ENCODE data around the gene F8.
A peak's percentile ranks its signal among the peaks of the same experiment; 100 is the strongest.
"Not testable (repeated sequence)": the region's sequence is repeated elsewhere in the genome, so short reads cannot be mapped to it uniquely, and the experiment has no call there.

The F8 gene

DNA sequence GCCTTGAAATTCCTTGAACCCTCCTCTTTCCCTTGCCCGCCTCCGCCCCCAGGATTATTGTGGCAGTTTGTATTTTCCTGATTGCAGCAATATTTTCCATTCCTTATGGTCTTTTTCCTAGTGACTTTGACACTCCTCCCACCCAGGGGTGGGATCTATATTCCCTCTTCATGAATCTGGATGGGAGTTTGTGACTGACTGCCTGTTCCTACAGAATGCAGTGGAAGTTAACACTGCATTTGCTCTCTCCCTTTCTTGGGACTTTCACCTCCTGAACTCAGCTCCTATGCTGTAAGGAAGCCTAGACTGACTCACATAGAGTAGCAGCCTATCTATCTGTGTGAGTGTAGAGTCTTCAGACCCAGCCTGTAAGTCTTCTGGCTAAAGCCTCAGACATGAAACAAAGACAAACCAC lies 6.4 kb upstream of the F8 start:
- DNase-seq, result no peak

DNA sequence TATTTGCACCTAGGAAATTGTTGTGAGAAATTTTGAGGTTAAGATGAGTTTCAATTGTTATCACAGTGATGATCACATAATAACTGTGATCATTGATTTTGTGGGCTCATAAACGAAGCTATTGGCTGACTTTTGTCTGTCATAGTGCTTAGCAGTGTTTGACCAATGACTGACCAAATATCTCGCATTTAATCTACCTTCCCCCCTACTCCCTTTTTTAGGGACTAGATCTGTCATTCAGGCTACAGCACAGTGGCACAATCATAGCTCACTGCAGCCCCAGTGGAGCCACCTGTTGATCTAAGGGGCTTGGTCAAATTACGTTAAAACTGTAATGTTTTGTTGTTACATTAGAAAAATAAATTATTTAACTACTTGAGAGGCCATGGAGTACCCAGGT lies 5.6 kb upstream of the F8 start:
- DNase-seq, result no peak

DNA sequence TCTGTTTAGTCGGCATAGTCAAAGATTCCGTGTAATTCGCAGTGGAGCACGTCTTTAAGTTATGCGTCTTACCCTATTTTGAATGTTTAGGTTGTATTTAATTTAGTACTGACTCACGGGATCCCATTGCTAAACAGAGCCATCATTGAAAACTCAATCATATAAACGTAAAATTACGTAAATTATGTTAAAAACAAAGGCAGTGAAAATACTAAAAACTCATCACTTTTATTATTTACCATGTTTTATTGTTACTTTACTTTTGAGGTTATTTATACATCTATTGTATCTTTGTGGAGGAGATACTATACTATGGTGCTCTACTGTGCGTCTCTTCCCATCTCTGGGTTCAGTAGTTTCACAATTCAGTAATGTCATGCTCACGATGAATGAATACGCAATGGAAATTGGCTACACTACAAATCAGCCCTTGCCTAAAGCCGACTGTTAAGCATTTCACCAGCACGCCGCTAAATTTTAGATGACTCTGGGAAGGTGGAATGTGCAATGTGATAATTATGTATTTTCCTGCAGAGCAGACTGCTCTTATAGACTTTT lies 5.1 kb upstream of the F8 start:
- no peak for DNase-seq

DNA sequence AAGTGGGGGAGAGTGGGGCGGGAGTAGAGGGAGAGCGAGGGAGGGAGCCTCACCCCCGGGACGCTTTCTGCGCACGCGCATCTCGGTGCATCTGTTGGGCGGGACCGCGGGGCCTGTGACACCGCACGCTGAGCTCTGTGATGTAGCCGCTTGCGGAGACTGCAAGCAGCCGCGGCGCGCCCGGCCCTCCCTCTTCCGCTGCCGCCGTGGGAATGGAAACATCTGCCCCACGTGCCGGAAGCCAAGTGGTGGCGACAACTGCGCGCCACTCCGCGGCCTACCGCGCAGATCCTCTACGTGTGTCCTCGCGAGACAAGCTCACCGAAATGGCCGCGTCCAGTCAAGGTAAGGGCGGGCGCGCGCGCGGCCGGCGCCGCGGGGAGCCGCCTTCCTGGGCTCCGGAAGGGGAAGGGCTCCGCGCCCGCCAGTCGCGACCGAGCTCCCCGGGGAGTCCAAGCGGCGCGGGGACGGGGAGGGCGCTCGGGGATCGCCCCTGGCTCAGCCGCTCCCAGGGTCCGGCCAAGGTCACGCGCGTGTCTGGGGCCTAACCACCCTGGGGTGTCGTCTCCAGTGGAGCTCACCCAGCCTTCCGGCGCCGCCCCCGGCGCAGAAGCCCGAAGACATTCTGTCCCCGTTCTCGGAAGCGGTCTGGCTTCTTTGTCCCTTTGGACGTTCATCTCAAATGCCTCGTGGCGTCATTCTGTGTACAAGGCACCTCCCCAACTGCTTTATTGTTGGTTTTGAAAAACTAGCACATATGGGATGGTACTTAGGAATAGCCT lies 4.4 kb upstream of the F8 start, which contains the start of gene FUNDC2:
Gene FUNDC2 (plus strand): TSS at position 118 of the 782 bp plus-strand sequence. CDS start 95 bp downstream, at position 213.
- DNase-seq, result peak; percentile 88

DNA sequence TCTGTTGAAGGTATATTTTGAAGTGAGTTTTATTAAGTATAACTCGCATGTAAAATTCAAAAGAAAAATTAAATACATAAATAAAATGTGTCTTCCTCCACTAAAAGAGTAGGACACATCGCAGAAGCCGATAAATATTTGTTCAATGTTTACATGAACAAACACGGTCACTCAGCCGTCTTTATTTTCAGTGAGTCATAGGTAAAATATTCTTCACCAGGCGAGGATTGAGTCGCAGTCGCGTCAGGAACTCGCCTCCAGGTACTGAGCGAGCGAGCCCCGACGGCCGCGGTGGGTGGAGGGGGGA lies 3.9 kb upstream of the F8 start:
- DNase-seq, result no peak

DNA sequence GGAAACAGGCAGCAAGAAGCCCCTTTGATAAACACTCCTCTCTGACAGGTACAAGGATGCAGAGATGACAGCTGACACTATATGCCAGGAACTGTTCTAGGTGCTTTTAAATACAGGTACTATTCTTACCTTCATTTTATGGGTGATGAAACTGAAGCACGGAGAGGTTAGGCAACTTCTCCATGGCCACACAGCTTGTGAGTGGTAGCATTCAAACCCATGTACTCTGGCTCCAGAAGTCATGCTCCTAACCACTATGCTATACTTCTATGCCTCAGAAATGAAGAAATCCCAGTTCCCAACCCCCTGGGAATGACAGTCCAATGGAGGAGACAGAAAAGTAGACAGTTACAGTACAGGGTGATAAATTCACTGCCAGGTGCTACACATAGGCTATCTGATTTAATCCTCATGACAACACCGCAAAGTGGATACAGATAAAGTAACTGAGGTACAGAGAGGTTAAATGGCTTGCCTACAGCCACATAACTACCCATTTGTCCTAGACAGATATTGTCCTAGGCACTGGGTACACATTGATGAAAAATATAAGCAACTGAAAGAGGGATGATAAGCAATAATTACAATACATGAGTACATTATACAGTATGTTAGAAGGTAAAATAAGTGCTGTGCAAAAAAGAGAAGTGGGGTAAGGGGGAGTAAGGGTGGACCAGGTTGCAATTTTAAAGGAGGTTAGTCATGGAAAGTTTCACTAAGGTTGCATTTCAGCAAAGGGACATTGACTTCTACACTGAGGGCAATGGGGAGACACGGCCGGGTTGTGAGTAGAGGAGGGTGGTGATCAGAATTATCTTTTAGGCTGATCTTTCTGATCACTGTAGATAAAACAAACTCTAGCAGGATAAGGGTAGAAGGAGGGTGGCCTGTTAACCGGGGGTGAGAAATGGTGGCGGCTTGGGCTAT lies 1.6 kb upstream of the F8 start:
- DNase-seq, result no peak

DNA sequence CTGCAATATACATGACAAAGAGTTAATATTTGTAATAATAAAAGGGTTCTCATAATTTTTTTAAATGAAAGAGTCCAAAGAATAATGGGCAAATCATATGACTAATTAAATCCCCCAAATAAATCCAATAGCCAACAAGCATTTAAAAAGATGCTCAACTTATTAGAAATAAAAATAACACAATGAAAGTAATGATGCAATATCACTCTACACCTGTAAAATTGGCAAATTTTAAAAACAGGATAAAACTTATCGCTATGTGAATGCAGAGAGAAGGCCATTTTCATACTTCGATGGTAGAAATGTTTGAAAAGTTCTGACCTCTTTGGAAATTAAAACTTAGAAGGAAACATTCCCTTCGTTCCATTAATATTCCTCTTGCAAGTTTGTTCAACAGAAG lies 1.9 kb downstream of the F8 start:
- no peak for DNase-seq

DNA sequence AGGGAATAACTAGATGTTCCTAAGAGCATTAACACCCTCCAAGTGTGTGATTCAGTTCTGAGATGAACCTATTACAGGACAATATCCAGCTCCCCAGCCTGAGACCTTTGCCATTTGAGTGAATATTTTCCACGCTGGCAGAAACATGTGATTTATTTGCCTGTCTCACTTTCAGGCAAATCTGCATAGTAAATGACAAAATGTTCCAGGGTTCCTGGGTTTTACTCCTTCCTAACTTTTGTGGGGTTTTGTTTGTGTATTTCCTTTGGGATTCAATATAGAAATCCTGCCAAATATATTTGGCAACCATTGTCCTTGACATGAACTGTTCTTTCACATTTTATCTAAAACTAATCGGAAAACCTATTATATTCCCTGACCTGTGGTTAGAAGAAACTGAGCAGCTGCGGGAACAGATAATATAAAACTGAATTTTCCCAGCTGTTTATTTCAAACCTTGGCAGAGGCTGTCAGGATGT lies 12.5 kb downstream of the F8 start:
- no peak for DNase-seq

DNA sequence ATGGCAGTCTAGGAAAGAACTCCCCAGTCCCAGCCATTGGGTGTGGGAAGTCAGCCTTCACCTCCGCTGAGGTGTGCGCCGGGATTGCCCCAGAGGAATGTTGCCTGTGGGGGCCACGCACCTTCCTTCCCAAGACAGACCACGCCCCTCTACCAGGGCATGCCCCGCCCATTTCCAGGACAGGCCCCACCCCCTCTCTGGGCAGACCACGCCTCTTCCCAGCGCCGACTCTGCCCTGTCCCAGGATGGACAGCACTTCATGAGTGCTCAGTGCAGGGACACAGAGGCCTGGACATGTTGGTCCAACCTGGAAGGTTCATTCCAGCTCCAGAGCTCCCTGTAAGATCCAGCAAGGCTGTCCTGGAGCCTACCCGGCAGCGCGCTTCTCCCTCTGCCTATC lies 13.9 kb downstream of the F8 start:
- DNase-seq, result not testable (repeated sequence)

DNA sequence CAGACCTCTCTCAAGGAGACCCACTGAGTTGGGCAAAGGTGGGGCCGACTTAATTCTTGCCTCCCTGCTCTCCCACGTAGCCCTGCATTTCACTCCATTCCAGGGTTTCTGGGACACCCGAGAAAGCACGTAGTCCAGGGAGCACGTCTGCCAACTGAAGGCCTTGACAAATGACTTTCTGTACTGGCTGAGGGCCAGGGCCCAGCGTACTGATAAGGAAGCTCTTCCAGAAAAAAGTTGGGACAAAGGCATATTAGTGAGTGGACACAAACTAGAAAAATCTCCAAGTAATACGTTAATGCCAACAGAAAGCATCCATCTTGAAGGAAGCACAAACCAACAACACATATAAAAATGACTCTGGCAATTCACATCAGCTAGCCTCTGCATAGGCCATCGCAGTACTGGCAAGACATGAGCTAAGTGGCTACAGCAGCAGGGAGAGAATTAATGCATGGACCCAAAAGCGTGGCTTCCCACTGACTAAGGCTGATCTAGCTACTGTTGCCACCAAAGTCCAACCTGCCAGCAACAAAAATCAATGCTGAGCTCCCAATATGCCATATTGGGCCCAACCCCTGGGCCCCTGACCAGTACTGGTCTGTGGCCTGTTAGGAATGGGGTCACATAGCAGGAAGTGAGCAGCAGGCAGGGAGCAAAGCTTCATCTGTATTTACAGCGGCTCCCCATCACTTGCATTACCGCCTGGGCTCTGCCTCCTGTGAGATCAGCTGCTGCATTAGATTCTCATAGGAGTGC lies 15.4 kb downstream of the F8 start:
- not testable (repeated sequence) for DNase-seq

DNA sequence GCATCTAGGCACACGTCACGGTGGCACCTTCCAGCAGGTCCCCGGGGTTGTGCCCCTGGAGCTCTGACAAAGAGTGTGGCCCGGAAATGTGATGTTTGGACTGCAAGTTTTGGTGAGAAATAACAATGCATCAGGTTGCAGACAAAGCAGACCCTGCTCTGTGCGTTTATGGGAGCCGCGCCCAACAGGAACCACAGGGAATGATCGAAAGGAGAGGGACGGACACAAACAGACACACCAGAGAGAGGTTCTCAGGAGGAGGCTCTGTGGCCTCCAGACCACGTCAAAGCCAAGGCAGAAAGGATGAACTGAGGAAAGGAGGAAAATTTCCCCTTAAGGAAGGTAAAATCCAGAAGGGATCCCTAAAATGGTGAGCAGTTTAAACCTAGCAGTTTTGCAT lies 16.1 kb downstream of the F8 start:
- not testable (repeated sequence) for DNase-seq

DNA sequence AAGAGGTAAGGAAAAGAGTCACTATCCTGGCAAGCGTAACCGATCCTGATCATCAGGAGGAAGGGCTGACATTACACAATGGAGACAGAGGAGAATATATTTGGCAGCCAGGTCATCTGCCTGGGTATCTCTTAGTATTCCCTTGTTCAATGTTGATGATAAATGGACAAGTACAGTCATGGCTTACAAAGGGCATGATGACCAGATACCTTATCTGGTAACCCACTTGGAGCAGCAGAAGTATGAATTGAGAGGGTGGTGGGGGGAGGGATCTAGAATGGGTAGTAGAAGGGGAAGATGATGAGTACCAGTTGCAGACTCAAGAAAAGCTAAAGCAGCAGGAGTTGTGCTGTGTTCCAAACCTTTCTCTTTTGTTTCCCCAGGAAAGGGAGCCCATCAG lies 17.3 kb downstream of the F8 start:
- no peak for DNase-seq

DNA sequence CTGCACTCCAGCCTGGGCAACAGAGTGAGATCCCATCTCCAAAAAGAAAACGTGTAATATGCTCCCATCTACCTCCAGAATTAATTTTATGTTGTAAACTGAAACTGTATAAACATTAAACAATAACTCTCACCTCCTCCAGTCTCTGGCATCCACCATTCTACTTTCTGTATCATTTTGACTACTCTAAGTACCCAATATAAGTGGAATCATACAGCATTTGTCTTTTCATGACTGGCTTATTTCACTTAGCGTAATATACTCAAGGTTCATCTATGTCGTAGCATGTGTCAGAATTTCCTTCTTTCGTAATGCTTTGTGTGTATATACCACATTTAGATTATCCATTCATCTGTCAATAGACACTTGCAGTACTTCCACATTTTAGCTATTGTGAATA lies 20.6 kb downstream of the F8 start:
- DNase-seq, result no peak

DNA sequence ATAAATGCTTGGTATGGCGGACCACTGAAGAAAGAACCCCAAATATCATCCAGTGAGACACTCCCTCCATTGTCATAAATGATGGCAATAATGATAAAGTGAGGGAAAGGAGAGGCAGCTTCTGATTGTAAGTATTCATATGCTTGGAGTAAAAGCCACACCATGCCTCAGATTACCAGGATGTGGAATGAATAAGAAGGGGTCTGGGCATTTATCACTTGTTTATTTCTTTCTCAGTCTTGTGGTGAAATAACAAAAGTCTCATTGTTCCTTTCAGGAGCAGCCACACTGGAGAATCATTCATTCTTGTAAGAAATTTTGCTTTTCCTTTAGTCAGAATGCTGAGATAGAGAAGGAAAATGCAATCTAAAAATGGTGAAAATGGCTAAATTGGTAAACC lies 21.7 kb downstream of the F8 start:
- no peak for DNase-seq

DNA sequence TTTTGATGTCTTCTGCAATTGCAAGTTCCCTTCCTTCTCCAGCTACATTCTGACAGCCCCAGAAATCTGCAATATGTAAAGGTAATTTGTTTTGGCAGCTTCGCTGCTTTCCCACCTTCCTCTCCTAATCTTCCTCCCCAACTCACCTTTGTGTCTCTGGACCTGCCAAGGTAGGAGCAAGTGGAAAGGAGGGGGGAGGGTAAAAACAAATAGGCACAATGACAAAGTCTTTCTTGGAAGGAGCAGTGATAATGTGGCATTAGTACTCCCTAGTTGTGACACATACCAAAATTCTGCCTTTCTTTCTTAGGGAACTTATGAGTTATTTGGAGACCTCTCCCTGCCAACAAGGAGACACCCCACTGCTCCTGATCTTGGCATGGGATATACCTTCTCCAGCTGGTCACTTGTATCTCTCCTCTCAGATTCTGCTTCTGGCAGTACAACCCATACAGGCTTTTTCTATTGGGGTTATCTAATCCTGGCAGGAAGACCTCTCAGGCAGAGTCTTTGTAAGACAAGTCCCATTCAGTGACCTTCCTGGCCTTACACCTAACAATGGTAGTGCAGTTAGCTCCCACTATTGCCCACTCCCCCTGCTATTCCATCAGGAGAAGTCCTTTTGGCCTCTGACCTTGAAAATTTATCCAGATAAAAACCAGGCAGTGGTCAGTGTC lies 24.2 kb downstream of the F8 start:
- DNase-seq, result no peak

DNA sequence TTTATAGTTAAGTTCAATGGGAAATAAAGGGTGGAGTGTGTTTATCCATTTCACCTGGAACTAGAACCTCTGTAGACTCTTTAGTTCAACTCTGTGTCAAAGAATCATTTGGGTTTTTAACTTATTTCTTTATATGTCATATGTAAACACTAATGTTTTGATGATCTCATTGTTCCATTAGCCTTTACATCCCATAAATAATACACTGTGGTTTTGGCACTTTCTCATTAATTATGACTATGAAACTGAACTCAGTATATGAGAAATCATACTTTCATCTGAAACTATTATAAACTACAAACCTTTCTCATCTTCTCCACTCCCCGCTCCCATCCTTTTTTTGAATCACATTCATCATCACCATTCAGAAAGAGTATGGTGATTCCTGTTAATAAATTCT lies 31.0 kb downstream of the F8 start:
- no peak for DNase-seq

DNA sequence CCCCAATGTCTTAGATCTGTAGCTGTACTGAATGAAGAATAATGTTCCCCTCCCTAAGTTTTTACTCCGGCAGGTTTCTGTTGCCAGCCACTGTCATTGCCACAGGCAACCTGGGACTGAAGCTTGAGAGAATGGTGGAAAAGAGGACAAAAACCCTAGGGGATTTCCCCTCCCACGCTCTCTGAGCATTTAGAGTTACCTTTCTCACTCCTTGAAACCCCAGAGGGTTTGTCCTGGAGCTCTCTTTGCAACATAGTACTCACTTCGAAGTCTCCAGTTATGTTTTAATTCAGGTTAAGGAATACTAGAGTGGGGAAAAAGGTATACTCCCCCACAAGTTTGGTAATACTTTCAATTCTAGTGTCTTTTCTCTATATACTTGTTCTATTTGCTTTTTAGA lies 31.5 kb downstream of the F8 start:
- DNase-seq, result no peak

DNA sequence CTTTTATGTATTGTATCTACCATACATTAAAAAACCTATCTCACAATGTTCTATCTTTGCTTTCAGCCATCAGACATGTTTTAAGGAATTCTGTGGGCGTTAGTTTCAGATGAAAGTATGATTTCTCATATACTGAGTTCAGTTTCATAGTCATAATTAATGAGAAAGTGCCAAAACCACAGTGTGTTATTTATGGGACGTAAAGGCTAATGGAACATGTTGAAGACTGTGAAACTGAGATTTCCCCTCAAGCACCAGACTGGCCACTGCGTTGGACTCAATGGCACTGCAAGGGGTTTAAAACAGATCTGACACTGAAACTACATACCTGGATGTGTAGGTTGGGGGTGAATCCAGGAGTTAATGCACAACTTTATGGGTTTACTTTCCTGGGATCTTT lies 32.0 kb downstream of the F8 start:
- DNase-seq, result no peak

DNA sequence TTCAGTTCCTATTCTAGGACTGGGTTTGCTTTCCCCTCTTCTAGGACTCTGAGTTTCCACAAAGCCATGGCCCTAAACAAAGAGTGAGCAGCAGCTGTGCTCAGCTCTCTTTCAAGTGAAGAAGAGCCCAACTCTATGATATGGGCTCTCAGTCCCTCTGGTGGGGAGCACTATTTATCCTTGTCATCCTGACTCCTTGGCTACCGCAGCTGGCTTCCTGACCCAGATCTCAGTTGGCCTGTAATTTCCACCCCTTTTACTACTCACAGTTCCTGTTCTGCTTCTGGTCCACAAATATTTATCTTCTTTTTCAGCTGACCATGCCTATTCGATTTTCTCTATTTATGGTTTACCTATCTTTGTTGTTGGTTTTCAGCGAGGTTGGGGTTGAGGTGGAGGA lies 33.8 kb downstream of the F8 start:
- no peak for DNase-seq

DNA sequence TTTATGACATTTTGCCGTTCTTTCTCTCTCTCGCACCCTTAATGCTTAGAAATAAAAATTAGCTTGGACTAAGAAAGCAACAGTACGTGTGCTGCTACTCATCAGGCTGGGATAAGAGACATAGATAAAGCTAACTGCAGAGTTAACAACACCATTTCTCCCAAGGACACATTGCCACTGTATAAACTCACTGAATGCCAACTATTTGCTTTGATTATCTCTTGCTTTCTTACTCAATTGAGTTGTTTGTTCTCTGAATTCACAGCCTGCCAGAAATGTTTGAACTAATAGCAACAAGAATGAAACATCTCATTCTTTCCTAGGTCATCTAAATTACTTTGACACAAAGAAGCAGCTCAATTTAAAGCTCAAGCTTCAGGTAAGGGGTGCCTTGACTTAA lies 34.6 kb downstream of the F8 start:
- DNase-seq, result no peak

DNA sequence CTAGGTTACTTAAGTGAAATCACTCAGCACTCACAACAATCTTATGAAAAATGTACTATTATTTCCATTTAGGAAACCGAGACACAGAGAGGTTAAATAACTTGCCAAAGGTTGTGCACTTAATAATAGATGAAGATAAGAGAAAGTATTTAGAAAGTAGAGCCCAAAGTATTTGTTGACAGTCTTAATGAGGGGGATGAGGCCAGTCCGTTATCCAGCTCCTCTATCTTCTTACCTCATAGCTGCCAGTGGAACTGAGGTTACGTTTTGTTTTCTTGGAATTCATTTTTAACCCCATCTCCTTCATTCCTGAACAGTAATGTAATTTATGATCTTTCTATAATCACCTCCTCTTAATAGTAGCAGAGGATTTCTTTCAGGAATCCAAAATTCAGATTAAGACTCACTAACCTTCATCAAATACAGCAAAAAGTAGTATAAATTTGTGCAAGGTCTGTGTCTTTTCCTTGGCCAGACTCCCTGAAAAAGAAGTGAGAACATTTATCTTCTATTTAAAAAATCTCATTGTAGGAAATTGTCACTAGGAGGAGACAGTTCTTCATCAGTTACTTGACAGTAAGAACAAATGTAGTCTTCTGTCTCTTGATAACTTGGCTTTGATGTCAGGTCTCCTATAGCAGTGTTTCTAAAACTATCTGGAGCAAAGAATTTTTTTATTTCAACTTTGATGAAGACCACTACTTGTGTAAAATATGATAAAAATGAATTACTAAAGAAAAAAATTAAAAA lies 35.5 kb downstream of the F8 start:
- no peak for DNase-seq

DNA sequence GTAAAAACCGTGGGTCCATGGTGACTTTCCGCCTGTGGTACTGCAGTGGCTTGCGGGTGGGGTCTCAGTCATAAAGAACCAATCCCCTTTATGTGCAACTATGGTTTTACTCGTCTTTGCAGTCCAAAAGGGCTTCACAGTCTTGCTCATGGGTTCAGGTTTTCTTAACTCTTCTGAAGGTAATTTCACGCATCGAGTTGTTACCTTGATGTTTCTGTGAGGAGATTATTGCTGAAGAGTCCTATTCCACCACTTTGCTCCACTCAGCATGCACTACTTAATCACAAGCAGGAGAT lies 41.5 kb downstream of the F8 start:
- no peak for DNase-seq
